Measurements from ENCODE around the gene ARMC10. TPM values are rescaled to one million over a fixed set of nuclear protein-coding genes. Genes with fewer than 3 reads are reported as not detected.

The ARMC10 gene
- total and polyA plus RNA-seq, 9 of the 15 experiments (the other 6 are each of a cell fraction or from before 2014, with no cell fraction given): 17.0 to 113 (median 72.6) TPM

GRCh38 chr7:103119791-103120291, 44.9 kb downstream of the ARMC10 start (continued):
- TF ChIP-seq TSHZ1 (CRISPR knock-in tag; IDR thresholded peaks at IDR 0.05): no peak
- no peak for TF ChIP-seq MCM5 (IDR thresholded peaks at IDR 0.05; ENCODE audit: low read depth)
- TF ChIP-seq, protein P1, sequence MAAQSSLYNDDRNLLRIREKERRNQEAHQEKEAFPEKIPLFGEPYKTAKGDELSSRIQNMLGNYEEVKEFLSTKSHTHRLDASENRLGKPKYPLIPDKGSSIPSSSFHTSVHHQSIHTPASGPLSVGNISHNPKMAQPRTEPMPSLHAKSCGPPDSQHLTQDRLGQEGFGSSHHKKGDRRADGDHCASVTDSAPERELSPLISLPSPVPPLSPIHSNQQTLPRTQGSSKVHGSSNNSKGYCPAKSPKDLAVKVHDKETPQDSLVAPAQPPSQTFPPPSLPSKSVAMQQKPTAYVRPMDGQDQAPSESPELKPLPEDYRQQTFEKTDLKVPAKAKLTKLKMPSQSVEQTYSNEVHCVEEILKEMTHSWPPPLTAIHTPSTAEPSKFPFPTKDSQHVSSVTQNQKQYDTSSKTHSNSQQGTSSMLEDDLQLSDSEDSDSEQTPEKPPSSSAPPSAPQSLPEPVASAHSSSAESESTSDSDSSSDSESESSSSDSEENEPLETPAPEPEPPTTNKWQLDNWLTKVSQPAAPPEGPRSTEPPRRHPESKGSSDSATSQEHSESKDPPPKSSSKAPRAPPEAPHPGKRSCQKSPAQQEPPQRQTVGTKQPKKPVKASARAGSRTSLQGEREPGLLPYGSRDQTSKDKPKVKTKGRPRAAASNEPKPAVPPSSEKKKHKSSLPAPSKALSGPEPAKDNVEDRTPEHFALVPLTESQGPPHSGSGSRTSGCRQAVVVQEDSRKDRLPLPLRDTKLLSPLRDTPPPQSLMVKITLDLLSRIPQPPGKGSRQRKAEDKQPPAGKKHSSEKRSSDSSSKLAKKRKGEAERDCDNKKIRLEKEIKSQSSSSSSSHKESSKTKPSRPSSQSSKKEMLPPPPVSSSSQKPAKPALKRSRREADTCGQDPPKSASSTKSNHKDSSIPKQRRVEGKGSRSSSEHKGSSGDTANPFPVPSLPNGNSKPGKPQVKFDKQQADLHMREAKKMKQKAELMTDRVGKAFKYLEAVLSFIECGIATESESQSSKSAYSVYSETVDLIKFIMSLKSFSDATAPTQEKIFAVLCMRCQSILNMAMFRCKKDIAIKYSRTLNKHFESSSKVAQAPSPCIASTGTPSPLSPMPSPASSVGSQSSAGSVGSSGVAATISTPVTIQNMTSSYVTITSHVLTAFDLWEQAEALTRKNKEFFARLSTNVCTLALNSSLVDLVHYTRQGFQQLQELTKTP (IDR thresholded peaks at IDR 0.05; ENCODE audit: low read depth in 1 of 2, partially characterized antibody in 2 of 2): peak in 1 of 2 experiments; percentile 94
- 0 out of 2 replicates have a peak, but pooled peaks have one; percentile 13 for TF ChIP-seq ZNF324 (CRISPR knock-in tag; IDR thresholded peaks at IDR 0.05)
- peak; percentile 71 for TF ChIP-seq ETV1 (tag; conservative IDR thresholded peaks at IDR 0.05; ENCODE audit: low read depth)
- TF ChIP-seq DPF2 (IDR thresholded peaks at IDR 0.05): peak; percentile 99
- TF ChIP-seq ZNF134 (CRISPR knock-in tag; conservative IDR thresholded peaks at IDR 0.05): 0 out of 2 replicates have a peak, but pooled peaks have one; percentile 29
- peak; percentile 92 for TF ChIP-seq NFIC (IDR thresholded peaks at IDR 0.05)
- TF ChIP-seq USF1 (CRISPR knock-in tag; IDR thresholded peaks at IDR 0.05): peak; percentile 84
- TF ChIP-seq ZBTB7A (IDR thresholded peaks at IDR 0.05; ENCODE audit: borderline replicate concordance, control insufficient read depth, low read depth, low read length): no peak
- TF ChIP-seq BRD9 (IDR thresholded peaks at IDR 0.05; ENCODE audit: low read depth, partially characterized antibody): peak; percentile 70
- no peak for TF ChIP-seq GTF2F1 (IDR thresholded peaks at IDR 0.05; ENCODE audit: low read depth, low read length)
- TF ChIP-seq KAT2B (IDR thresholded peaks at IDR 0.05; ENCODE audit: low read depth, low read length): no peak
- no peak for TF ChIP-seq BCL6 (CRISPR knock-in tag; IDR thresholded peaks at IDR 0.05)
- TF ChIP-seq ZBED1 (IDR thresholded peaks at IDR 0.05): peak; percentile 88
- TF ChIP-seq ELF4 (CRISPR knock-in tag; IDR thresholded peaks at IDR 0.05): peak; percentile 81; the same call in 1 of the 2 replicates
- no peak for TF ChIP-seq MED1 (CRISPR knock-in tag; IDR thresholded peaks at IDR 0.05; ENCODE audit: borderline replicate concordance)
- TF ChIP-seq KDM1A (IDR thresholded peaks at IDR 0.05): peak; percentile 100
- TF ChIP-seq U2AF1 (optimal IDR thresholded peaks at IDR 0.05; ENCODE audit: low read depth, low read length): no peak
- TF ChIP-seq NR3C1 (CRISPR knock-in tag; IDR thresholded peaks at IDR 0.05): no peak
- TF ChIP-seq SMC3 (conservative IDR thresholded peaks at IDR 0.05; ENCODE audit: insufficient read depth, low read depth, low read length): no peak
- TF ChIP-seq GTF2E2 (tag; IDR thresholded peaks at IDR 0.05): no peak; the same call in 1 of the 2 replicates
- peak; percentile 90 for TF ChIP-seq CREM (IDR thresholded peaks at IDR 0.05; ENCODE audit: low read depth)

Measured in K562 (cell line).